Panc1 (cell line): ENCODE measurements around the gene COG7. TPM values are rescaled to one million over a fixed set of nuclear protein-coding genes. Genes with fewer than 3 reads are reported as not detected.
A peak's percentile ranks its signal among the peaks of the same experiment; 100 is the strongest.

Source experiments
- ATAC-seq: fragments of 200-7000 bp; cut with Tn5 transposase; 2 replicates; pipeline ENCODE4 v1.9.1; 2020; ENCODE audit warnings: mild to moderate bottlenecking, moderate library complexity
- BruUV-seq: library from RNA; stranded (reverse); fragments of 400-500 nt; replicated peaks from 2 replicates; lab custom pipeline; 2021; lab: Mats Ljungman, UMichigan
- CTCF ChIA-PET: fragments of 300-600 bp; sonication (Branson Sonifier 250); formaldehyde crosslinking; loops from one replicate; lab custom pipeline; 2022; ENCODE audit warnings: antibody characterized with exemption; lab: Charles Lee
- POLR2A ChIA-PET: fragments of 300-600 bp; sonication (Branson Sonifier 250); formaldehyde crosslinking; loops from one replicate; lab custom pipeline; 2022; ENCODE audit warnings: antibody characterized with exemption; lab: Charles Lee
- DNase-seq: peaks from one replicate; pipeline ENCODE4 v3.0.0-alpha.2; 2010; ENCODE audit warnings: low read depth, low spot score
- H3K27ac ChIP-seq: 2 replicates; pipeline ENCODE4 v1.5.1; 2011; ENCODE audit warnings: mild to moderate bottlenecking, low read length, inconsistent platforms
- H3K27me3 ChIP-seq: fragments of 200-500 bp; sonication (Bioruptor generic); 2 replicates; pipeline ENCODE4 v1.6.0; 2014; ENCODE audit warnings: low read length, inconsistent platforms; ENCODE audit not compliant: control insufficient read depth, insufficient read depth
- H3K36me3 ChIP-seq: fragments of 200-500 bp; sonication (Bioruptor generic); 2 replicates; pipeline ENCODE4 v1.5.1; 2014; ENCODE audit warnings: inconsistent platforms, mild to moderate bottlenecking, low read length, moderate library complexity; ENCODE audit not compliant: control insufficient read depth, insufficient read depth
- H3K4me1 ChIP-seq: 2 replicates; pipeline ENCODE4 v1.5.1; 2011; ENCODE audit warnings: inconsistent platforms, mild to moderate bottlenecking, low read length, moderate library complexity; ENCODE audit not compliant: control insufficient read depth, insufficient read depth
- H3K4me3 ChIP-seq, 2 experiments: 2 replicates each; pipeline ENCODE4 v1.5.1; 2011 to 2012; ENCODE audit warnings: low read depth in 2 of 2, low read length in 2 of 2, mild to moderate bottlenecking in 2 of 2, inconsistent platforms in 1 of 2, moderate library complexity in 1 of 2
- H3K9me3 ChIP-seq: fragments of 200-500 bp; sonication (Bioruptor generic); 2 replicates; pipeline ENCODE4 v1.5.1; 2014; ENCODE audit warnings: low read depth, mild to moderate bottlenecking, inconsistent platforms, low read length, moderate library complexity; ENCODE audit not compliant: control insufficient read depth, insufficient read depth
- POLR2AphosphoS5 ChIP-seq: IDR thresholded peaks from 2 replicates; pipeline ENCODE4 v1.6.1; 2012; ENCODE audit warnings: mild to moderate bottlenecking, low read depth, low read length, moderate library complexity
- SIN3A ChIP-seq: IDR thresholded peaks from 2 replicates; pipeline ENCODE4 v1.6.1; 2012; ENCODE audit warnings: low read depth, mild to moderate bottlenecking, low read length, moderate library complexity, borderline replicate concordance; ENCODE audit not compliant: insufficient read depth
- TCF7L2 ChIP-seq: IDR thresholded peaks from 2 replicates; pipeline ENCODE4 v1.6.1; 2011; ENCODE audit warnings: mild to moderate bottlenecking, low read depth, low read length, inconsistent platforms
- in situ Hi-C: cut with HindIII; loops from 2 replicates; pipeline ENCODE4 v1.10.0; 2016; ENCODE audit warnings: low sequenced_read_pairs, low pct_unique_long_range_greater_than_20kb
- intact Hi-C: fragments of 100-400 bp; cut with micrococcal nuclease; formaldehyde crosslinking; loops from one replicate; pipeline ENCODE4 v1.10.0; 2022; ENCODE audit not compliant: unreplicated experiment
- total RNA-seq: library from RNA; stranded (reverse); gene quantifications from one replicate; pipeline ENCODE4 v1.2.1, GENCODE V29; 2021; ENCODE audit not compliant: unreplicated experiment
- TF ChIP-seq, protein P1 (sequence below): fragments of 450-650 bp; IDR thresholded peaks from 2 replicates; pipeline ENCODE4 v1.5.1; 2017; ENCODE audit warnings: mild to moderate bottlenecking
- TF ChIP-seq, protein P2 (sequence below), 2 experiments: IDR thresholded peaks; 2 replicates each; pipeline ENCODE4 v1.6.1; 2011 to 2012; ENCODE audit warnings: low read depth in 2 of 2, control low read depth in 1 of 2, low read length in 1 of 2, mild to moderate bottlenecking in 1 of 2, moderate library complexity in 1 of 2; ENCODE audit not compliant: insufficient read depth in 1 of 2

COG7 gene
- total RNA-seq, 1 experiment from 2014 or later, result 25.3 TPM

DNA sequence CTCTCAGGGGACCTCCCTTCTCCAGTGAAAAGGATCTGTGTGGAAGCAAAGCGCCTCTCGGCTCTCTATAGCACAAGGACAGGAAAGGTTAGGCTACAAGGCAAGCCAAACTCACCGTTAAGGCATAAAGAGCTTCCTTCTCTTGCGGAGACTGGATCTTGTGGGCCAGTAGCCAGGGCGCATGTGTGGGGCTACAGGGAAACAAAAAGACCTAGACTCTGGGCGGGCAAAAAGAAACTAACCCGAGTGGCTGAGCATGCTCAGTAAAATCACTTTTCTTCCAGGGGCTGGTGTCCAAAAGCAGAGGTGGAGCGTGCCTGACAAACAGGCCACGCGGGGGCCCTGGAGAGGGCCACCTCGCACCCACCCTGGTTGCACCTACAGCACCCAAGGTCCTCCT, 41.2 kb upstream of the COG7 start:
- no peak overlapping the region for H3K27ac ChIP-seq
- intact Hi-C loops (no loop called here), in situ Hi-C loops (no loop called here)
- no peaks in the 10 kb centered on the region for H3K9me3 ChIP-seq
- BruUV-seq, result no TSS peak
- H3K27me3 ChIP-seq, result no peaks in the 10 kb centered on the region
- H3K36me3 ChIP-seq, result no peaks in the 10 kb centered on the region; the same call in none of the 2 replicates
- ChIA-PET POLR2A (no interaction called here), CTCF (no interaction called here)
- H3K4me3 ChIP-seq, result no peak overlapping the region
- peaks cover 21% of the 10 kb centered on the region for H3K4me1 ChIP-seq
- no peak for DNase-seq
- TF ChIP-seq POLR2AphosphoS5 (no peak), TCF7L2 (no peak), SIN3A (no peak)
- TF ChIP-seq, protein P1, sequence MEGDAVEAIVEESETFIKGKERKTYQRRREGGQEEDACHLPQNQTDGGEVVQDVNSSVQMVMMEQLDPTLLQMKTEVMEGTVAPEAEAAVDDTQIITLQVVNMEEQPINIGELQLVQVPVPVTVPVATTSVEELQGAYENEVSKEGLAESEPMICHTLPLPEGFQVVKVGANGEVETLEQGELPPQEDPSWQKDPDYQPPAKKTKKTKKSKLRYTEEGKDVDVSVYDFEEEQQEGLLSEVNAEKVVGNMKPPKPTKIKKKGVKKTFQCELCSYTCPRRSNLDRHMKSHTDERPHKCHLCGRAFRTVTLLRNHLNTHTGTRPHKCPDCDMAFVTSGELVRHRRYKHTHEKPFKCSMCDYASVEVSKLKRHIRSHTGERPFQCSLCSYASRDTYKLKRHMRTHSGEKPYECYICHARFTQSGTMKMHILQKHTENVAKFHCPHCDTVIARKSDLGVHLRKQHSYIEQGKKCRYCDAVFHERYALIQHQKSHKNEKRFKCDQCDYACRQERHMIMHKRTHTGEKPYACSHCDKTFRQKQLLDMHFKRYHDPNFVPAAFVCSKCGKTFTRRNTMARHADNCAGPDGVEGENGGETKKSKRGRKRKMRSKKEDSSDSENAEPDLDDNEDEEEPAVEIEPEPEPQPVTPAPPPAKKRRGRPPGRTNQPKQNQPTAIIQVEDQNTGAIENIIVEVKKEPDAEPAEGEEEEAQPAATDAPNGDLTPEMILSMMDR, result no peak
- TF ChIP-seq, protein P2, sequence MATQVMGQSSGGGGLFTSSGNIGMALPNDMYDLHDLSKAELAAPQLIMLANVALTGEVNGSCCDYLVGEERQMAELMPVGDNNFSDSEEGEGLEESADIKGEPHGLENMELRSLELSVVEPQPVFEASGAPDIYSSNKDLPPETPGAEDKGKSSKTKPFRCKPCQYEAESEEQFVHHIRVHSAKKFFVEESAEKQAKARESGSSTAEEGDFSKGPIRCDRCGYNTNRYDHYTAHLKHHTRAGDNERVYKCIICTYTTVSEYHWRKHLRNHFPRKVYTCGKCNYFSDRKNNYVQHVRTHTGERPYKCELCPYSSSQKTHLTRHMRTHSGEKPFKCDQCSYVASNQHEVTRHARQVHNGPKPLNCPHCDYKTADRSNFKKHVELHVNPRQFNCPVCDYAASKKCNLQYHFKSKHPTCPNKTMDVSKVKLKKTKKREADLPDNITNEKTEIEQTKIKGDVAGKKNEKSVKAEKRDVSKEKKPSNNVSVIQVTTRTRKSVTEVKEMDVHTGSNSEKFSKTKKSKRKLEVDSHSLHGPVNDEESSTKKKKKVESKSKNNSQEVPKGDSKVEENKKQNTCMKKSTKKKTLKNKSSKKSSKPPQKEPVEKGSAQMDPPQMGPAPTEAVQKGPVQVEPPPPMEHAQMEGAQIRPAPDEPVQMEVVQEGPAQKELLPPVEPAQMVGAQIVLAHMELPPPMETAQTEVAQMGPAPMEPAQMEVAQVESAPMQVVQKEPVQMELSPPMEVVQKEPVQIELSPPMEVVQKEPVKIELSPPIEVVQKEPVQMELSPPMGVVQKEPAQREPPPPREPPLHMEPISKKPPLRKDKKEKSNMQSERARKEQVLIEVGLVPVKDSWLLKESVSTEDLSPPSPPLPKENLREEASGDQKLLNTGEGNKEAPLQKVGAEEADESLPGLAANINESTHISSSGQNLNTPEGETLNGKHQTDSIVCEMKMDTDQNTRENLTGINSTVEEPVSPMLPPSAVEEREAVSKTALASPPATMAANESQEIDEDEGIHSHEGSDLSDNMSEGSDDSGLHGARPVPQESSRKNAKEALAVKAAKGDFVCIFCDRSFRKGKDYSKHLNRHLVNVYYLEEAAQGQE (IDR thresholded peaks at IDR 0.05; ENCODE audit: insufficient read depth in 1 of 2, low read depth in 2 of 2, low read length in 1 of 2), result no peak
- no peak for ATAC-seq

DNA sequence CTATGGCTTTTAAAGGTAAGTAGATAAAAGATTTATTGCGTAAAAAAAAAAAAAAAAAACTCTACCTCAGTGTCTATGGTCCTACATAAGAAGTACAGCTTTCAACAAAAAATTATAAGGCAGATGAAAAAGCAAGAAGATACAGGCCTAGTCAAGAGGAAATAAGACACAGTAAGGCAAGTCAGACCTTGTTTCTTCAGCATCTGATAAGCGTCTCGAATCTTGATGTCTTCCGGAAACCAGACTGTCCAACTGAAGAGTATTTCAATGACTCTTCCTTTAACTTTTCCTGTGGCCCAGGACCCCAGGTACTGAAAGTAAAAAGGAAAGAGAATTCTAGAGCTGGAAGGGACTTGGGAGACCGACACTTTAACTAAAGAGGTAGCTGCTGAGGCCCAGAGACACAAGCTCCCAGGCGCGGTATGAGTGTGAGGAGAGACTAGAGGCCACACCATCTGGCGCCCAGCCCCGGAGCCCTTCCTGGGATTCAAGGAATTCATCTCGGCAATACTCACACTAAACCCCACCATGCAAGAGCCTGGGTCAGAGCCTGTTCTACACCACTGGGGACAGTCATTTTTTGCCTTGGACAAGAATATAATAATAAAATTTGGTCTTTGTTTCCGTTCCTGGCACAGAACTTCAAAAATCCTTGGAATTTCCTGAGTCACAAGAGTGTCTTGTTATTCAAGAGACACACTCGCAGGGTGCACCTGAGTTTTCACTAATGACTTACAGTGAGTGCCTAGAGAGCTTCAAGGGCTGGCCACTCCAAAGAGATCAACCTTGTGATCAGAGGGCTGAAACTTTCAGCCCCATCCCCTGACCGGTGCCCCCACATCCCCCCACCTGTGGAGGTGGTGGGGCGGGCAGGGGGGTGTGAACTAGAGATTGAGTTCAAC, 38.8 kb upstream of the COG7 start:
- BruUV-seq, result no TSS peak
- in situ Hi-C loops, result no loop called here

More for the DNA sequence above, 38.8 kb upstream of the COG7 start:
- Histone ChIP-seq H3K4me3 (no peak overlapping the region), H3K4me1 (peaks cover 7% of the 10 kb centered on the region), H3K36me3 (peaks cover 9% of the 10 kb centered on the region), H3K9me3 (no peaks in the 10 kb centered on the region), H3K27ac (peak overlapping the region; percentile 15; the same call in 1 of the 2 replicates), H3K27me3 (no peaks in the 10 kb centered on the region)
- ChIA-PET CTCF (no interaction called here), POLR2A (interaction anchor here (1.3 kb wide), 1 partner anchor 14 kb away, joined by 3 read pairs; no protein-coding TSS in a partner anchor)
- DNase-seq, result no peak
- 0 out of 2 replicates have a peak, but pooled peaks have one; percentile 53 for ATAC-seq
- intact Hi-C loops, result no loop called here
- TF ChIP-seq, protein P1, result no peak
- TF ChIP-seq SIN3A (no peak), TCF7L2 (no peak), POLR2AphosphoS5 (no peak)
- TF ChIP-seq, protein P2 (IDR thresholded peaks at IDR 0.05; ENCODE audit: insufficient read depth in 1 of 2, low read depth in 2 of 2, low read length in 1 of 2), result no peak
